Upper lobe of right lung (tissue), 1 donor: ENCODE measurements around the gene TLCD5. TPM values are rescaled to one million over a fixed set of nuclear protein-coding genes. Genes with fewer than 3 reads are reported as not detected.

Experiments used
- ATAC-seq: fragments of 200-7000 bp; cut with Tn5 transposase; one replicate; pipeline ENCODE4 v1.9.1; 2020; ENCODE audit warnings: mild to moderate bottlenecking, moderate library complexity
- DNase-seq: peaks from one replicate; pipeline ENCODE4 v3.0.0-alpha.2; 2020
- H3K27ac ChIP-seq: fragments of 200-600 bp; one replicate; pipeline ENCODE4 v1.8.0; 2022
- H3K27me3 ChIP-seq: fragments of 200-600 bp; one replicate; pipeline ENCODE4 v1.8.0; 2022; ENCODE audit warnings: mild to moderate bottlenecking
- H3K36me3 ChIP-seq: fragments of 200-600 bp; one replicate; pipeline ENCODE4 v1.8.0; 2022
- H3K4me1 ChIP-seq: fragments of 200-600 bp; one replicate; pipeline ENCODE4 v1.8.0; 2022
- H3K4me3 ChIP-seq: fragments of 200-600 bp; one replicate; pipeline ENCODE4 v1.8.0; 2022; ENCODE audit warnings: mild to moderate bottlenecking
- H3K9me3 ChIP-seq: fragments of 200-600 bp; one replicate; pipeline ENCODE4 v1.8.0; 2022
- CTCF ChIP-seq: fragments of 200-600 bp; IDR thresholded peaks from one replicate; pipeline ENCODE4 v1.8.0; 2022; ENCODE audit warnings: antibody characterized with exemption
- intact Hi-C: fragments of 100-400 bp; cut with DNase I; formaldehyde crosslinking; loops from one replicate; pipeline ENCODE4 v1.11.0; 2022
- total RNA-seq: library from RNA; stranded (reverse); fragmentation: NEBNext Ultra II Directional; extraction: Animal tissue kit (Norgen Biotek cat#: 25700); gene quantifications from one replicate; pipeline ENCODE4 v1.2.1, GENCODE V29; 2021
- donor health status: DM: no; HTN: yes; CAD: no; lungs with severe emphysema.

TLCD5 gene
- total RNA-seq, 1 donor from 2014 or later = 4.2 TPM

GRCh38 chr11:120293038-120293800 is 31.9 kb upstream of the TLCD5 start:
- intact Hi-C loops = no loop called here
- no peak overlapping the region for H3K27ac ChIP-seq
- H3K4me1 ChIP-seq = no peaks in the 10 kb centered on the region
- no peak for TF ChIP-seq CTCF
- DNase-seq (no peak), ATAC-seq (no peak)
- peaks cover 10% of the 10 kb centered on the region for H3K27me3 ChIP-seq
- H3K4me3 ChIP-seq = no peak overlapping the region
- no peaks in the 10 kb centered on the region for H3K36me3 ChIP-seq
- H3K9me3 ChIP-seq = no peaks in the 10 kb centered on the region

- no peaks in the 10 kb centered on the region for H3K4me1 ChIP-seq
- no peak for ATAC-seq
- DNase-seq = no peak
- H3K4me3 ChIP-seq = no peak overlapping the region
- H3K36me3 ChIP-seq = no peaks in the 10 kb centered on the region
- no peaks in the 10 kb centered on the region for H3K9me3 ChIP-seq
- H3K27ac ChIP-seq = no peak overlapping the region
- intact Hi-C loops = no loop called here
- H3K27me3 ChIP-seq = peaks cover 10% of the 10 kb centered on the region
- no peak for TF ChIP-seq CTCF
Observed at GRCh38 chr11:120294096-120294495, 31.0 kb upstream of the TLCD5 start.

- Histone ChIP-seq H3K9me3 (no peaks in the 10 kb centered on the region), H3K27ac (no peak overlapping the region), H3K27me3 (peaks cover 10% of the 10 kb centered on the region), H3K4me3 (no peak overlapping the region), H3K36me3 (no peaks in the 10 kb centered on the region), H3K4me1 (peaks cover 3% of the 10 kb centered on the region)
- no peak for ATAC-seq
- TF ChIP-seq CTCF = no peak
- intact Hi-C loops = no loop called here
- no peak for DNase-seq
Observed at GRCh38 chr11:120295099-120295498, 30.0 kb upstream of the TLCD5 start.

GRCh38 chr11:120296554-120296953 is 28.5 kb upstream of the TLCD5 start:
- ATAC-seq (no peak), DNase-seq (no peak)
- H3K4me1 ChIP-seq = peaks cover 10% of the 10 kb centered on the region
- intact Hi-C loops = no loop called here
- no peak overlapping the region for H3K4me3 ChIP-seq
- peaks cover 10% of the 10 kb centered on the region for H3K27me3 ChIP-seq
- H3K36me3 ChIP-seq = no peaks in the 10 kb centered on the region
- TF ChIP-seq CTCF = no peak
- no peak overlapping the region for H3K27ac ChIP-seq
- H3K9me3 ChIP-seq = no peaks in the 10 kb centered on the region

GRCh38 chr11:120298461-120298860 is 26.6 kb upstream of the TLCD5 start:
- H3K27ac ChIP-seq = no peak overlapping the region

More at GRCh38 chr11:120298461-120298860, 26.6 kb upstream of the TLCD5 start:
- ATAC-seq (no peak), DNase-seq (no peak)
- H3K27me3 ChIP-seq = peaks cover 9% of the 10 kb centered on the region
- H3K36me3 ChIP-seq = no peaks in the 10 kb centered on the region
- TF ChIP-seq CTCF = no peak
- intact Hi-C loops = no loop called here
- no peaks in the 10 kb centered on the region for H3K9me3 ChIP-seq
- peaks cover 18% of the 10 kb centered on the region for H3K4me1 ChIP-seq
- no peak overlapping the region for H3K4me3 ChIP-seq
